ENCODE results near the gene UNKL.
A peak's percentile ranks its signal among the peaks of the same experiment; 100 is the strongest.
"Not testable (repeated sequence)": the region's sequence is repeated elsewhere in the genome, so short reads cannot be mapped to it uniquely, and the experiment has no call there.

Gene UNKL

GRCh38 chr16:1338855-1339675 lies 75.4 kb downstream of the UNKL start:
- no peak for DNase-seq (ENCODE audit: low read depth in 2 of 2)

- DNase-seq (ENCODE audit: low read depth in 2 of 2): no peak
Measured at GRCh38 chr16:1338119-1338730, 76.3 kb downstream of the UNKL start.

GRCh38 chr16:1337486-1337885 lies 77.0 kb downstream of the UNKL start:
- no peak for DNase-seq (ENCODE audit: low read depth in 2 of 2)

GRCh38 chr16:1336619-1337018 lies 77.9 kb downstream of the UNKL start:
- DNase-seq (ENCODE audit: low read depth in 2 of 2): no peak

- no peak for DNase-seq (ENCODE audit: low read depth in 2 of 2)
Measured at GRCh38 chr16:1335996-1336395, 78.5 kb downstream of the UNKL start.

- DNase-seq (ENCODE audit: low read depth in 2 of 2): no peak
Measured at GRCh38 chr16:1335211-1335971, 79.1 kb downstream of the UNKL start.

- no peak for DNase-seq (ENCODE audit: low read depth in 2 of 2)
Measured at GRCh38 chr16:1334739-1335138, 79.8 kb downstream of the UNKL start.

GRCh38 chr16:1333854-1334700 lies 80.4 kb downstream of the UNKL start:
- DNase-seq (ENCODE audit: low read depth in 2 of 2): no peak

GRCh38 chr16:1333149-1333812 lies 81.2 kb downstream of the UNKL start, which contains the start of gene BAIAP3:
Gene BAIAP3 (plus strand): TSS chr16:1333645. CDS start chr16:1338550, 4,905 bp downstream.
- peak in 1 of 2 experiments; percentile 39 for DNase-seq (ENCODE audit: low read depth in 2 of 2)

- no peak for DNase-seq (ENCODE audit: low read depth in 2 of 2)
Measured at GRCh38 chr16:1332618-1333148, 81.8 kb downstream of the UNKL start.

- DNase-seq (ENCODE audit: low read depth in 2 of 2): no peak
Measured at GRCh38 chr16:1331712-1332617, 82.5 kb downstream of the UNKL start.

GRCh38 chr16:1330931-1331711 lies 83.4 kb downstream of the UNKL start:
- no peak for DNase-seq (ENCODE audit: low read depth in 2 of 2)

GRCh38 chr16:1330260-1330914 lies 84.1 kb downstream of the UNKL start:
- DNase-seq (ENCODE audit: low read depth in 2 of 2): peak in 1 of 2 experiments; percentile 40

- DNase-seq (ENCODE audit: low read depth in 2 of 2): not testable (repeated sequence)
Measured at GRCh38 chr16:1328961-1329360, 85.5 kb downstream of the UNKL start.

- DNase-seq (ENCODE audit: low read depth in 2 of 2): not testable (repeated sequence)
Measured at GRCh38 chr16:1328136-1328535, 86.4 kb downstream of the UNKL start.

GRCh38 chr16:1327619-1327947 lies 86.9 kb downstream of the UNKL start:
- no peak for DNase-seq (ENCODE audit: low read depth in 2 of 2)

- no peak for DNase-seq (ENCODE audit: low read depth in 2 of 2)
Measured at GRCh38 chr16:1326946-1327618, 87.4 kb downstream of the UNKL start.

- no peak for DNase-seq (ENCODE audit: low read depth in 2 of 2)
Measured at GRCh38 chr16:1326391-1326790, 88.1 kb downstream of the UNKL start.
